IPS-18c (cell line): Measurements from ENCODE around the gene RNF145.
A peak's percentile ranks its signal among the peaks of the same experiment; 100 is the strongest.

Source experiments
- H3K4me3 ChIP-seq: 2 replicates; pipeline ENCODE4 v1.7.0; 2013; ENCODE audit warnings: low read depth, mild to moderate bottlenecking, low read length, moderate library complexity; ENCODE audit not compliant: insufficient read depth
- H3K9me3 ChIP-seq: one replicate; pipeline ENCODE4 v1.6.1; 2013; ENCODE audit warnings: mild to moderate bottlenecking, low read length, moderate library complexity; ENCODE audit not compliant: control insufficient read depth, insufficient read depth

RNF145 gene

GRCh38 chr5:159207222-159207685 lies 2.1 kb downstream of the RNF145 start:
- peak overlapping the region; percentile 85; the same call in 1 of the 2 replicates for H3K4me3 ChIP-seq
- no peaks in the 10 kb centered on the region for H3K9me3 ChIP-seq

- no peak overlapping the region for H3K4me3 ChIP-seq
- H3K9me3 ChIP-seq: no peaks in the 10 kb centered on the region
These were observed 2.5 kb downstream of the RNF145 start for GRCh38 chr5:159206818-159207217.

GRCh38 chr5:159206368-159206767 lies 3.0 kb downstream of the RNF145 start:
- no peak overlapping the region for H3K4me3 ChIP-seq

GRCh38 chr5:159203351-159203750 lies 6.0 kb downstream of the RNF145 start:
- Histone ChIP-seq H3K4me3 (no peak overlapping the region), H3K9me3 (no peaks in the 10 kb centered on the region)

More at GRCh38 chr5:159206368-159206767, 3.0 kb downstream of the RNF145 start:
- no peaks in the 10 kb centered on the region for H3K9me3 ChIP-seq

GRCh38 chr5:159202151-159202550 lies 7.2 kb downstream of the RNF145 start:
- Histone ChIP-seq H3K9me3 (no peaks in the 10 kb centered on the region), H3K4me3 (no peak overlapping the region)

GRCh38 chr5:159199780-159200179 lies 9.6 kb downstream of the RNF145 start:
- no peak overlapping the region for H3K4me3 ChIP-seq
- no peaks in the 10 kb centered on the region for H3K9me3 ChIP-seq

- Histone ChIP-seq H3K9me3 (no peaks in the 10 kb centered on the region), H3K4me3 (no peak overlapping the region)
These were observed 10.1 kb downstream of the RNF145 start for GRCh38 chr5:159199225-159199624.

GRCh38 chr5:159198063-159199036 lies 11.0 kb downstream of the RNF145 start:
- Histone ChIP-seq H3K4me3 (no peak overlapping the region), H3K9me3 (no peaks in the 10 kb centered on the region)

GRCh38 chr5:159195775-159196174 lies 13.6 kb downstream of the RNF145 start:
- H3K4me3 ChIP-seq: no peak overlapping the region
- H3K9me3 ChIP-seq: no peaks in the 10 kb centered on the region

- Histone ChIP-seq H3K9me3 (no peaks in the 10 kb centered on the region), H3K4me3 (no peak overlapping the region)
These were observed 19.2 kb downstream of the RNF145 start for GRCh38 chr5:159190170-159190569.

- Histone ChIP-seq H3K9me3 (no peaks in the 10 kb centered on the region), H3K4me3 (no peak overlapping the region)
These were observed 20.0 kb downstream of the RNF145 start for GRCh38 chr5:159189310-159189709.

- no peaks in the 10 kb centered on the region for H3K9me3 ChIP-seq
- no peak overlapping the region for H3K4me3 ChIP-seq
These were observed 21.6 kb downstream of the RNF145 start for GRCh38 chr5:159187719-159188118.

GRCh38 chr5:159186319-159186718 lies 23.0 kb downstream of the RNF145 start:
- H3K9me3 ChIP-seq: no peaks in the 10 kb centered on the region
- no peak overlapping the region for H3K4me3 ChIP-seq

- Histone ChIP-seq H3K4me3 (no peak overlapping the region), H3K9me3 (no peaks in the 10 kb centered on the region)
These were observed 23.6 kb downstream of the RNF145 start for GRCh38 chr5:159185773-159186172.

- no peaks in the 10 kb centered on the region for H3K9me3 ChIP-seq
- no peak overlapping the region for H3K4me3 ChIP-seq
These were observed 24.4 kb downstream of the RNF145 start for GRCh38 chr5:159184858-159185381.

GRCh38 chr5:159184236-159184635 lies 25.1 kb downstream of the RNF145 start:
- H3K9me3 ChIP-seq: no peaks in the 10 kb centered on the region
- no peak overlapping the region for H3K4me3 ChIP-seq

- Histone ChIP-seq H3K9me3 (no peaks in the 10 kb centered on the region), H3K4me3 (no peak overlapping the region)
These were observed 26.1 kb downstream of the RNF145 start for GRCh38 chr5:159183247-159183646.

GRCh38 chr5:159182691-159183090 lies 26.7 kb downstream of the RNF145 start:
- Histone ChIP-seq H3K4me3 (no peak overlapping the region), H3K9me3 (no peaks in the 10 kb centered on the region)
